ENCODE data around the gene AKAP6. TPM values are rescaled to one million over a fixed set of nuclear protein-coding genes. Genes with fewer than 3 reads are reported as not detected.

AKAP6 gene
- total and polyA plus RNA-seq, 12 donors, result 0.71 to 24.7 (median 8.1) TPM

- DNase-seq, result no peak
- Histone ChIP-seq H3K4me3 (no peak overlapping the region), H3K27ac (no peak overlapping the region), H3K27me3 (no peaks in the 10 kb centered on the region), H3K9me3 (replicated peaks in 1 of 3) (no peaks in the 10 kb centered on the region), H3K4me1 (replicated peaks in 1 of 2) (no peaks in the 10 kb centered on the region), H3K36me3 (replicated peaks in 1 of 2) (no peaks in the 10 kb centered on the region)
- no peak for TF ChIP-seq POLR2A (IDR thresholded peaks at IDR 0.05)
- TF ChIP-seq, protein P1, sequence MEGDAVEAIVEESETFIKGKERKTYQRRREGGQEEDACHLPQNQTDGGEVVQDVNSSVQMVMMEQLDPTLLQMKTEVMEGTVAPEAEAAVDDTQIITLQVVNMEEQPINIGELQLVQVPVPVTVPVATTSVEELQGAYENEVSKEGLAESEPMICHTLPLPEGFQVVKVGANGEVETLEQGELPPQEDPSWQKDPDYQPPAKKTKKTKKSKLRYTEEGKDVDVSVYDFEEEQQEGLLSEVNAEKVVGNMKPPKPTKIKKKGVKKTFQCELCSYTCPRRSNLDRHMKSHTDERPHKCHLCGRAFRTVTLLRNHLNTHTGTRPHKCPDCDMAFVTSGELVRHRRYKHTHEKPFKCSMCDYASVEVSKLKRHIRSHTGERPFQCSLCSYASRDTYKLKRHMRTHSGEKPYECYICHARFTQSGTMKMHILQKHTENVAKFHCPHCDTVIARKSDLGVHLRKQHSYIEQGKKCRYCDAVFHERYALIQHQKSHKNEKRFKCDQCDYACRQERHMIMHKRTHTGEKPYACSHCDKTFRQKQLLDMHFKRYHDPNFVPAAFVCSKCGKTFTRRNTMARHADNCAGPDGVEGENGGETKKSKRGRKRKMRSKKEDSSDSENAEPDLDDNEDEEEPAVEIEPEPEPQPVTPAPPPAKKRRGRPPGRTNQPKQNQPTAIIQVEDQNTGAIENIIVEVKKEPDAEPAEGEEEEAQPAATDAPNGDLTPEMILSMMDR (IDR thresholded peaks at IDR 0.05), result no peak
- intact Hi-C loops (cut with DNase I), result no loop called here
- WGBS, 4 donors, result 78 to 90% (median 81%) methylated on average over 3 of the region's 3 CpGs
These were observed 495.1 kb downstream of the AKAP6 start for GRCh38 chr14:32824195-32824594.

DNA sequence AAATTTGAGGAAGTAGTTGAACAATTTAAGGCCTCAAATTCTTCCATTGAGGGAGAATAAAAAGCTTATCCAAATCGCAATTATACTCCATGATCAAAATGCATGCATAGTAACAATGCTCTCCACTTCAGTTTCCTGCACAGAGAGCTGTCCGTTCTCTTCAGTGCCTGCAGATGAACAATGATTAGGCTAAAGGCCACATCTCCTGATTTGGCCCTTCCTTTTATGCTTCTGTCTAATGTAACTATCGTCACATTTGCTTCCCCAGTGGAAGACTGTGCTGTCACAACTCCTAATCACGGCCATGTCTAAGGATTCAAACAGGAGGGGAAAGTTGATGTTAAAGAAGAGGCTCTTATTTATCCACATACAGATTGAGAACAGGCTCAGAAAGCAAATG, 496.0 kb downstream of the AKAP6 start:
- intact Hi-C loops (cut with DNase I), result no loop called here
- H3K4me1 ChIP-seq (replicated peaks in 1 of 2), result no peaks in the 10 kb centered on the region
- no peaks in the 10 kb centered on the region for H3K9me3 ChIP-seq (replicated peaks in 1 of 3)
- no peaks in the 10 kb centered on the region for H3K36me3 ChIP-seq (replicated peaks in 1 of 2)
- H3K27ac ChIP-seq, result no peak overlapping the region
- H3K4me3 ChIP-seq, result no peak overlapping the region
- H3K27me3 ChIP-seq, result no peaks in the 10 kb centered on the region
- DNase-seq, result no peak
- TF ChIP-seq POLR2A (IDR thresholded peaks at IDR 0.05), result no peak
- 74 to 86% (median 79%) methylated on average over 4 of the region's 4 CpGs for WGBS, 4 donors

DNA sequence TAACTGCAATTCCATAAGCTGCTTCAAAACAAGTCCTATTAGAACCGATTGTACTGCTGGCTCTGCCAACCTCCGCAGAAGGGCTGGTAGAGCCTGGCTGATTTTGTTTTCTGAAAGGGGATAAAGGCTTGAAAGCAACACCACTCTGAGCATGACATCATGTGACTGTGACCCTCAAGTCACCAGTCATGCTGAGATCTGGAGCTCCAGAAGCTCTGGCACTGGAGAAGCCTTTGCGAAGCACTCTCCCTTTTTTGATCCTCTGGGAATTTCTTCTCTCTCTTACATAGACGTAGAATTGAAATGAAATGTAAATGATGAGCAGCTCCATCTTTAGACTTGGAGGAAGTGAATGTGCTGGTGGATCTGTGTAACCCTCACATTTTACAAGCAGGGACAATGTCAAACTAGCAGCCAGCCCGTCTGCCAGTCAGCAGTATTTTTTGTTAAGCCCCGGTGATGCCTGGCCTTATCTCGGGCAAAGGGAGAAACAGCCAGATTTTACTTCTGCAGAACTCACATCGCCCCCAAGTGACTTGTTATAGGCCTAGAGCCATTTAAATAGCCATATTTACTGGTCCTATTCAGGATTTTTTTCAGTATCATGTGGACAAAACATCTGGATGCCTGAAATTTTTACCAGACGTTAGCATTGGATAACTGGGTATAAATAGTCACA, 497.4 kb downstream of the AKAP6 start:
- Histone ChIP-seq H3K9me3 (replicated peaks in 1 of 3) (no peaks in the 10 kb centered on the region), H3K27me3 (no peaks in the 10 kb centered on the region), H3K27ac (no peak overlapping the region), H3K4me1 (replicated peaks in 1 of 2) (no peaks in the 10 kb centered on the region), H3K4me3 (no peak overlapping the region), H3K36me3 (replicated peaks in 1 of 2) (no peaks in the 10 kb centered on the region)
- 66 to 75% (median 71%) methylated on average over 9 of the region's 9 CpGs for WGBS, 4 donors
- no peak for DNase-seq
- no peak for TF ChIP-seq POLR2A (IDR thresholded peaks at IDR 0.05)
- TF ChIP-seq, protein P1 (IDR thresholded peaks at IDR 0.05), result no peak
- intact Hi-C loops (cut with DNase I), result no loop called here

DNA sequence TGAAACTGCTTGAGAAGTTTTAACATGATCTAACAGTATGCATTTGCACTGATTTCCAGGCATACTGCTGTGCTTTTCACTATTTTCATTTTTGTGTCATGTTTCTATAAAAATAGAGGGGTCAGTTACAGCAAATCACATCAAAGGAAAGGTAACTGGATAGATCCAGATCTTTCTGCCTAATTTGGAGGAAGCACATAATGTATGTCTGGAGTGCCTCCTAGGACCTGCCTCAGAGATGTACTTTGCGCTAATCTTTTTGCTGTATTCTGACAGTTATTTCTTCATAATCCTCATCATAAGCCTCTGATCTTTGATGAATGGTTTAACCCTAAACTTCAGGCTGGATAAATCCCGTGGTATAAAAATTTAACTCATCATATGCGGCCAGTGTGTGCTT, 498.4 kb downstream of the AKAP6 start:
- Histone ChIP-seq H3K9me3 (replicated peaks in 1 of 3) (no peaks in the 10 kb centered on the region), H3K36me3 (replicated peaks in 1 of 2) (no peaks in the 10 kb centered on the region), H3K4me3 (no peak overlapping the region), H3K27me3 (no peaks in the 10 kb centered on the region), H3K4me1 (replicated peaks in 1 of 2) (no peaks in the 10 kb centered on the region), H3K27ac (no peak overlapping the region)
- no peak for DNase-seq
- intact Hi-C loops (cut with DNase I), result no loop called here
- TF ChIP-seq POLR2A (IDR thresholded peaks at IDR 0.05), result no peak
- TF ChIP-seq, protein P1 (IDR thresholded peaks at IDR 0.05), result no peak
- 69 to 84% (median 78%) methylated on average over 3 of the region's 3 CpGs for WGBS, 4 donors

DNA sequence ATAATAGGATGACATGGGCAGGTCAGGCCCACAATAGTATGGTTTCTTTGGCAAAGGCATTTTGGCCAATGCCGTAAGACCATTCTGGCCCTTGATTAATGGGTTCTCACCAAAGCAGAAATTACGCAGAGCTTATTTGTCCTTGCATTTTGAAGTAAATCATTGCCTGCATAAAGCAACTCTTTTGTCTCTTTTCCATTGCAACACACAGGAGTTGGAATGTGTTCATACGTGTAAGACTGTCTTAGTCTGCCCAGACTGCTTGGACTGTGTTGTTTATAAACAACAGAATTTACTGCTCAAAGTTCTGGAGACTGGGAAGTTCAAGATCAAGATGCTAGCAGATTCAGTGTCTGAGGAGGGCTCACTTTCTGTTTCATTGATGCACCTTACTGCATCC, 506.8 kb downstream of the AKAP6 start:
- Histone ChIP-seq H3K27me3 (no peaks in the 10 kb centered on the region), H3K4me3 (no peak overlapping the region), H3K4me1 (replicated peaks in 1 of 2) (no peaks in the 10 kb centered on the region), H3K36me3 (replicated peaks in 1 of 2) (no peaks in the 10 kb centered on the region), H3K27ac (no peak overlapping the region), H3K9me3 (replicated peaks in 1 of 3) (no peaks in the 10 kb centered on the region)
- TF ChIP-seq, protein P1 (IDR thresholded peaks at IDR 0.05), result no peak
- TF ChIP-seq POLR2A (IDR thresholded peaks at IDR 0.05), result no peak
- WGBS, 4 donors, result 55 to 77% (median 64%) methylated on average over 3 of the region's 3 CpGs
- intact Hi-C loops (cut with DNase I), result no loop called here
- no peak for DNase-seq

Measured in adrenal gland (tissue), 12 donors.